ENCODE measurements around the gene DESI2.
A peak's percentile ranks its signal among the peaks of the same experiment; 100 is the strongest.
"Not testable (repeated sequence)": the region's sequence is repeated elsewhere in the genome, so short reads cannot be mapped to it uniquely, and the experiment has no call there.

The DESI2 gene

DNA sequence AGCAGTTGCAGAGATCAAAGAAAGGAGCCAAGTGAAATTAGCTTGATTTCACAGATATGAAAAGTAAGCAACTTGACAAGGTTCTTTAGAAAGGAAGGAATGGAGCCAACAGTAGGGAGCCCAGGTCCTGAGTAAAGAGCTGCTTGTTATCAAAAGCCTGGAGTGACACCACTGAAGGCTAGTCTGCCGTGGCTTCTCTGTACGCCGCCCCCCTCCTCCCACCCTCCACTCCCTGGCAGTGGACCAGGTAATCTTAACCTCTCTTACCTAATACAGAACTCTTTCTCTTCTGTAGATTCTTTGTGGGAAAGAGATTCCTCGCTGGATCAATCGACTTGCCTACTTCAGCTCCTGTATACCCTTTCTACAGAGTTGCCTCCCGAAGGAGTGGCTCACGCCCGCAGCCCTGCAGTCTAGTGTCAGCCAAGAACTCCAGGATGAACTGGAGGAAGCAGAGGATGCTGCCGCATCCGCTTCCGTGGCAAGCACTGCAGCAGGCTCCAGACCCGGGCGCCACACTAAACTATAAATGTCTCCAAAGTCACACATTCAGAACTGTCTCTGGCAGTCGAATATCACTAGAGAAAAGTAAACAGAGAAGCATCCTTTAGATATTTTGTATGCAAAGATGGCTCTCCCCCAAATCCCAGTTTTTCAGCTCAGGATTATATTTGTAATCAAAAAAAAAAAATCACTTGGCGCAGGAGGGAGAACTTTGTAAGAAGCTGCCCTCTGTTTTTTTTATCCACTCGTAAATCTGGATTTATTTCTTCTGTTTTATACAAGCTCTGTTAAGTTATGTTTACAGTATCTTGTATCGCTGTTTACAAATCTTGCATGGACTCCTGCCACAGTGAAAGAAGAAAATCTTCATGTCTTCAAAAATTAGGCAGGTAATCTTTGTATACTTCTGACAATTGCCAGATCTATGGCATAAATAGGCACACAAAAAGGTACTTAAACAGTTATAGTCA lies 52.6 kb downstream of the DESI2 start:
- DNase-seq (ENCODE audit: low read depth in 3 of 3): no peak

DNA sequence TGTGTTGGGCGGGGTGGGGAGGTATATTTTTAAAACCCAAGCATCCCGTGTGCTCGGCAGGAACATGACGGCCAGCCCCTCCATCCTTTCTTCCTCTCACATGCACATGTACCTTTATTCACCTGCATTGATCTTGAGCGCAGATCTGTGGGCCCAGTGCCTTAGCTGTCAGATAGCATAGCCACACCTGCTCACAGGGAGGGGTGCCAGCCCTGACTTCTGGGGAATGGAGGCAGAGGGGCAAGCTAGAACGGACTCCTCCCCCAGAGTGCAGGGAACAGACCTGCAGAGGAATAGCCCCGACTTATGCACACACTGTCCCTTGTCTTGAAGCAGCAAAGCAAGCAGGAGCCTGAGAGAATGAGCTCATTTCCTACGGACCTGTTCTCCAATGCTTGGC lies 56.1 kb downstream of the DESI2 start:
- no peak for DNase-seq (ENCODE audit: low read depth in 3 of 3)

DNA sequence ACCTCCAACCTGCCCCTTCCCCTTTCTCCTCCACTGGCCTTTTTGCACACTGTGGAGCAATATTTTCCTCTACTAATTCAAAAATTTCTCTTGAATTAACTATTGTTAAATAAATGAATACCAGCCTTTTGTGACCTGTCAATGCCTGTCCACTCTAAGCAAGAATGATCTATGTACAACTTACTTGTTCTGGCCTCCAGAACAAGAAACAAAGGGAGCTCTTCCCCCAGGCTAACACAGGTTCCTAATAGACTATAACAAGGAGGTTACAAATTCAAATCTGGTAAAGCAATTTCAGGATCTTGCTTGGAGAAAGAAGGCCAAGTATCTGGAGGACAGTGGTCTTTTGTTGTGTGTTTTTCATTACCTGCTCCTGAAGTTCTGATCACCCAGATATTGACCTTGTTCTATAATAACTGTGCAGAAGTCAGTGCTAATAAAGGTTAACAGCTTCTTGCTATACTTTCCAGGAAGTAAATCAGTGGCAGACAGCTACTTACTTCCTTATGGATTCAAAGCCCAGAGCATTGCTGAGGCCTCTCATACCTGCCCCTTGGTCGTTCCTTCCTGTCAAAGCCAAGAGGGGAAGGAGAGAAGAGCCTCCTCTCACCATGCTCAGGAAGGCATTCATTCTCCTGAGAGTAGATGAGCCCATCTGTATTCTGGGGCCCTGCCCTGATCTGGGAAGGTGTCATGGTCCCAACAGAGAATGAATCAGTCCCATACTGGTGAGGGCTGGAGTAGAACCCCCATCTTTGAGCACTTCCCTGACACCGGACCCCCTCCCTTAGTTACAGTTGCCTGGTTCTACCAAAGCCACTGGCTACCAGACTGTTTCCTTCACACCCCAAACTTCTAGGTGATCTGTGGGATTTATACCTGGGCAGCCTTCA lies 56.8 kb downstream of the DESI2 start:
- no peak for DNase-seq (ENCODE audit: low read depth in 3 of 3)

DNA sequence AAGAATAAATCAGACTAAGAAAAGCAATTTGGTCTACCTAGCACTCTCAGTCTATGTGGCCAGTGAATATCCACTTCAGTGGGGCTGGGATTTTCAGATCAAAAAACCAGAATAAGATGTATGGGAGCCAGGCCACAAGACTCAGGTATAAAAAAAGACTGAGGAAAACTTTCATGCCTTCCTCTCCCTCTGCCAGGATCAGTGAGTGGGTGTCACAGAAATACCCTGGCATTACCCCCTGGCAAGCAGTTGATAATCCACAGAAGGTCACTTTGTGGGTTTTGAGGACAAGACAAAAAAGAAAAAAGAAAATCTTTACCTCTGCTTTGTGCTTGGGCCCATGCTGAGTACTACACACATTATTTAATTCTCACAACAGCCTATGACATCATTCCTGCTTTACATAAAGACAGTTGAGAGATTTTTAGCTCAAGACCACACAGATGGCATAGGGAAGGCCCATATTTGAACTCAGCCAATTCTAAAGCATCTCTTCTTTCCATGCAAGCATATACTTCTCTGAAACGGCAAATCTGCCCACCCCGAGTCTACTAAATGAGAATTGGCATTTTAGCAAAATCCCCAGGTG lies 57.6 kb downstream of the DESI2 start:
- DNase-seq (ENCODE audit: low read depth in 3 of 3): no peak

DNA sequence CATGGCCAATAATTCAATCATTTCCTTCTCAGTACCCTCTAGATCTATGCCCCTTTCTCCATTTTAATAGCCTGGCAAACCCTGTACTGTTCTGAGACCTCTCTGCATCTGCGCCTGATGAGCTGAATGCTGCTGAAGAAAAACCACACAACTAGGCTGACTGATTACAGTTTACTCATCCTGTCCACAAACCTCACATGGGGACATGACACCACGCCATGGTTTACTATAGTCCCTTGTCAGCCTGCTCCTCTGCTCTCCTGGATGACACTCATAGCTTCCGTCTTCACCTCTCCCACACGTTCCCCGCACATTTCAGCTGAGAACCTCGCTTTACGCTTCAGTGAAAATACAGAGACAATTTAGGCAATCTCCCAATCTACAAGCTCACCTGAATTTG lies 59.7 kb downstream of the DESI2 start:
- DNase-seq (ENCODE audit: low read depth in 3 of 3): peak in 1 of 3 donors; percentile 10

DNA sequence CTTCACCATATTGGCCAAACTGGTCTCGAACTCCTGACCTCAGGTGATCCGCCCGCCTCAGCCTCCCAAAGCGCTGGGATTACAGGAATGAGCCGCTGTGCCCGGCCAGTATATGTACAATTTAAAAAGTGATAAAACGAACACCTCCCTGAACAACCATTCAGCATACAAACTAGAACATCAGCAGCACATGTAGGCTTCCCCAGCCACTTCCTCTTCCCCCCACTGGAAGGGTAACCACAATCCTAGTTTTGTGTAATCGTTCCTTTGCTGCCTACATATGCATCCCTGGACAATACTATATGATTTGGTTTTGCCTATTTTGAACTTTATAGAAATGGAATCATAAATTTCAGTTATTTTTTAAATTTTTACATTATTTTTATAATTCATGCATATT lies 60.4 kb downstream of the DESI2 start:
- DNase-seq (ENCODE audit: low read depth in 3 of 3): no peak

DNA sequence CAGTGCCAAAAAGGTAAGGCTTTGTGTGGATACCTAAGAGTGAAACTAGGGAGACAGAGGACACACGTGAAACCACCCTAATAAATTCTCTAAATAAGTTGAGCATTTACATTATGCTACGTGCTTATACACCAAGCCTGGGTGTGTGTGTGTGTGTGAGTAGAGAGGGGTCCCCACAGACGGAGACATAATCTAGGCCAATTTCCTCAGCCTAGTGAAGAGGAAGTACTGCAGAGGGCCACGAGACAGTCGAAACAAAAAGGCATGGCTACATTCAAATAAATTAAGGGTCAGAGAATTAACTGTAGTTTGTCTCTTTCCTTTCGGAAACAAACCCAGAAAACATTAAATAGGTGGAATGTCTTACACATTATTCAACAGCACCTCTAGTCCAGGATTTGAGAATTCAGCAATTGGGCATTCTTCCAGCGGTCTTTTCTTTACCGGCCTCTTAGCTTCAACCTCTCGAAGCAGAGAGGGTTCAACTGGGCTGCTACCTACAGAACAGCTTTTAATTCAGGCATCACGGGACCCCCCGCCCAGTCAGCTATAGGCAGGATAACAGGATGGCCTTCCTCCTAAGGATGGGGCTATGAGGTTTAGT lies 75.0 kb downstream of the DESI2 start:
- DNase-seq (ENCODE audit: low read depth in 3 of 3): no peak

DNA sequence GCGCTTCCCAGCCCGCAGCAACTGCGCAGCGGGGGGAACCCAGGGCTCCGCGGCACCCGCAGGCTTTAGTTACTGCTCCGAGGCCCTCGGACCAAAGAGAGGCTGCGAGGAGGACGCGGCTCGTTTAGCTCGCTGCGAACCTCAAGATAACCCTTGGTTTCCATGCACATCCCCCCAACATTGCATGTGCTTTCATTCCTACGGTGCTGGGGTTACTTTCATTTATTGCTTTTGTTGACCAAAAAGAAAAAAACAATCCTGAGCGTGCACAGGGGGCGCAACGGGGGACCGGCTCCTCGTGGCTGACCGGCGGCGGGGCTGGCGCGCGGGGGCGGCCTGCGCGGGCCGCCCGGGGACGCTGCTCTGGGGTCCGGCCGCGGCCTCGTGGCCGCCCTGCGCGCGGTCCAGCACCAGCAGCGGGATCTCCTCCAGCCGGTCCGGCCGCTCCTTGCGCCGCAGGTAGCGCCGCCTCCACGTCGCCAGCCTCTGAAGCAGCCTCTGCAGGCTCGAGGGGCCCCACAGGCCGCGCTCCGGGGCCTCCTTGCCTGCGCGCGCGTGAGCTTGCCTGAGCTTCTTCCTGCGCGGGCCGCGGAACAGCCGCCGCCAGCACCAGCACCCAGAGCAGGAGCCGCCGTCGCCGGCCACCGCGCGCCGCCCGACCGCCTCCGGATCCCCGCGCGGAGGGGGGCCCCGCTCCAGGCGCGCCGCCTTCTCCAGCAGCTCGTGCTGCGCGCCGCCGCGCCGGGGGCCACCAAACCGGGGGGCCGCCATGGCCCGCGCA lies 77.4 kb downstream of the DESI2 start:
- peak in 1 of 3 donors; percentile 8 for DNase-seq (ENCODE audit: low read depth in 3 of 3)

DNA sequence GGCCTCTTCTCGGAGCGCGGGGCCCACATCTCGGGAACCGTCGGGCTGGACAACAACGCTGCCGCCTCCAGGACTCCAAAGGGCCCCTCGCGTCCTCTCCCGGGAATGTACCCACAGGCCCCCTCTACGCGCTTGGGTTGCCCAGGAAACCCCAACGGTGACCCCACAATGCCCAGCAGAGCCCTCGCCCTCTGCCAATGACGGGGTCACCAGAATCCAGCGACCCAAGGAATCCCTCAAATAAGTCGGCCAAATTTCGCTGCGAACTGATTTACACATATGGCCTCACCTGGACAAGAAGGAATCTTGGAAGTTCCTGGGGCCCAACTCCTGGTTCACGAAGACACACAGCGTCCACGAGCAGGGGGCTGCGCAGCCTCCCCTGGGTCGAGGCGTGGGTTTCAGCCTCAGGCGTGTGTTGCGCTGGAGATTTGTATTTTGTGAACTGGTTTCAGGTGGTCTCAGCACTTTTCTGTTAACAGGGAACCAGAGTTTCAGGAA lies 78.1 kb downstream of the DESI2 start:
- DNase-seq (ENCODE audit: low read depth in 3 of 3): no peak

DNA sequence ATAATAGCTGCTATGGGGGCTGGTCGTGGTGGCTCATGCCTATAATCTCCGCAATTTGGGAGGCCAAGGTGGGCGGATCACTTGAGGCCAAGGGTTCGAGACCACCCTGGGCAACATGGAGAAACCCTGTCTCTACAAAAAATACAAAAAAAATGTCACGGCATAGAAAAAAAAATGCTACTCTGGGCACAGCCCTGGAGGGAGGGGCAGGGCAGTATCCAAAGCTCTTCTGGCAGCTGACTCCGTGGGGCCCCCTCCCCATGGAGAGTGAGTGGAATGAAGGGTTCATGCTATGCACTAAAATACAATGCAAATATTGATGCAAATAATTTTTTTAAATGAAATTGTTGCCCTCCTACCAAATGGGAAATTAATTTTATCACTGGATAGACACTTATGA lies 78.7 kb downstream of the DESI2 start:
- no peak for DNase-seq (ENCODE audit: low read depth in 3 of 3)

DNA sequence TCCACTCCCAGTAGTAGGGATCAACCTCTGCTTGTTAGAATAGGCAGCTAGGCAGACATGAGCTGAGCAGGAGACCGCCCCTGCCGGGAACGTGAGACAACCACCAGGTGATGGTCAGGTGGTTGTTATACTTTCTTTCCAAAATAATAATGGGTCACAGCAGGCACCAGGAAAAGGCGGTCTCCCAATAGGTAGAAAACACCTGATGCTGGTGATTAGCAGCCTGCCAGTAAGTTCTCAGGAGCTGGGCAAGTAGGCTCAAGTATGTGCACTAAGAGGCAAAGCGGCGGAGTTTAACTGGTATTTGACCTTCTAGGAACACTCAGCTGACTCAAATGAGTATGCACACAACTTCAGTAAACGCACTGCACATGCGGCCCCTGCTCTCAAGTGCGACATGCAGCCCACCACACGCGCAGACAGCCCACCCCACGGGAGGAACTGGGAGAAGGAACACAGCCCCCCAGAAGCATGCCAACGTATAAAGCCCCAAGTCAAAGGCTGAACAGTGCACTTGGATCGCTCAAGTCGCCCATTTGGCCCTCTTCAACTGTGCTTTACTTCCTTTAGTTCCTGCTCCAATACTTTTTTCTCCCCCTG lies 80.0 kb downstream of the DESI2 start:
- no peak for DNase-seq (ENCODE audit: low read depth in 3 of 3)

DNA sequence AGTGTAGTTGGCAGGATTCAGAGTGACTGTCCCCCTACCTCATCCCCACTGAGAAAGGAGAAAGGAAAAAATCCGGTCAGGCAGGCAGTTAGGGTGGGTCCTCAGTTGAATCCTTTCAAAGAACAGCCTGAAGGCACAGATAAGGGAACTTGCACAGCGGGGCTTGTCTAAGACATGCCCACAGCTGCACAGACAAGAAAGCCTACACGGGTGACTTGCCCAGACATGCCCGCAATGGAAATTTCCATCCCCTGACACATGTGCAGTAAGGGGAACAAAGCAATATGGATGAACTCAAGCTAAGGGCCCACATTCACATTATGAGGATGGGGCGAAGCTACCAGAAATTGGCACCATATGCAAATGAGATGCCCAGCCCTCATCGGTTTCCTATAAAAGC lies 82.5 kb downstream of the DESI2 start:
- no peak for DNase-seq (ENCODE audit: low read depth in 3 of 3)

DNA sequence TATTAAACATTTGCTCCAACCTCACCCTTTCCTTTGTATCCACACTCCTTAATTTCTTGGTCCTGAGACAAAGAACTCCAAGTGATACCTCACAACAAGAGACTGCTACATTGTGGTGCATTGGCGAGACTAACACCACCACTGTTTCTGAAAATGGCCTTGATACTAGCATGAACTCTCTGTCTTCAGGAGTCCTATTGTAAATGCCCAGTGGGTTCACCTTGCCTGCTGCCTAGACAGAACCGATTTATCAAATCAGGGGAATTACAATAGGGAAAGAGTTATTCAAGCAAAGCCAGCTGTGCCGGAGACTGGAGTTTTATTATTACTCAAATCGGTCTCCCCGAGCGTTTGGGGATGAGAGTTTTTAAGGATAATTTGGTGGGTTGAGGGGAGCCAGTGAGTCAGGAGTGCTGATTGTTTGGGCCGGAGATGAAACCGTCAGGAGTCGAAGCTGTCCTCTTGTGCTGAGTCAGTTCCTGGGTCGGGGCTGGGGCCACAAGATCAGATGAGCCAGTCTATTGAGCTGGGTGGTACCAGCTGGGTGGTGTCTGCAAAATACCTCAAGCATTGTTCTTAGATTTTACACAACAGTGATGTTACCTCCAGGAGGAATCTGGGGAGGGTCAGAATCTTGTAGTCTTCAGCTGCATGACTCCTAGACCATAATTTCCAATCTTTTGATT lies 83.1 kb downstream of the DESI2 start:
- no peak for DNase-seq (ENCODE audit: low read depth in 3 of 3)

DNA sequence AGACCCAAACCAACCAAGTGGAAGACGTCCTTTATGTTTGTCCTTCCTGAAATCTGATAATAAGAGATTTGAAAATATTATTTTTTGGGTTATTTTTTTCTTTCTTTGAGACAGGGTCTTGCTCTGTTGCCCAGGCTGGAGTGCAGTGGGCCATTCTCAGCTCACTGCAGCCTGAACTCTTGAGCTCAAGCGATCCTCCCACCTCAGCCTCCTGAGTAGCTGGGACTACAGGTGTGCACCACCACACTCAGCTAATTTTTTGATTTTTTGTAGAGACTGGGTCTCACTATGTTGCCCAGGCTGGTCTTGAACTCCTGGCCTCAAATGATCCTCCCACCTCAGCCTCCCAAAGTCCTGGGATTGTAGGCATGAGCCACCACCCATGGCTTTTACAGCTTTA lies 86.2 kb downstream of the DESI2 start:
- DNase-seq (ENCODE audit: low read depth in 3 of 3): not testable (repeated sequence)

DNA sequence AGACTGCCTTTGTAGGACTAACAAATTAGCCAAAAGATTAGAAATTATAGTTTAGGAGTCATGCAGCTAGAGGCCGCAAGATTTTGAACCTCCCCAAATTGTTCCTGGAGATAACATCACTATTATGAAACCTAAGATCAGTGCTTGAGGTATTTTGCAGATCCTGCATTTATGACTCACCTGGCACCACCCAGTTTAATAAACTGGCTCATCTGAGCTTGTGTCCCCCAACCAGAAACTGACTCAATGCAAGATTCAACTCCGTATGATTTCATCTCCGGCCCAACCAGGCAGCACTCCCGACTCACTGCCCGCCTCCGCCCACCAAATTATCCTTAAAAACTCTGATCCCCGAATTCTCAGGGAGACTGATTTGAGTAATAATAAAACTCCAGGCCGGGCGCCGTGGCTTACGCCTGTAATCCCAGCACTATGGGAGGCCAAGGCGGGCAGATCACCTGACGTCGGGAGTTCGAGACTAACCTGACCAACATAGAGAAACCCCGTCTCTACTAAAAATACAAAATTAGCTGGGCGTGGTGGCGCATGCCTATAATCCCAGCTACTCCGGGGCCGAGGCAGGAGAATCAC lies 87.2 kb downstream of the DESI2 start:
- DNase-seq (ENCODE audit: low read depth in 3 of 3): not testable (repeated sequence)

DNA sequence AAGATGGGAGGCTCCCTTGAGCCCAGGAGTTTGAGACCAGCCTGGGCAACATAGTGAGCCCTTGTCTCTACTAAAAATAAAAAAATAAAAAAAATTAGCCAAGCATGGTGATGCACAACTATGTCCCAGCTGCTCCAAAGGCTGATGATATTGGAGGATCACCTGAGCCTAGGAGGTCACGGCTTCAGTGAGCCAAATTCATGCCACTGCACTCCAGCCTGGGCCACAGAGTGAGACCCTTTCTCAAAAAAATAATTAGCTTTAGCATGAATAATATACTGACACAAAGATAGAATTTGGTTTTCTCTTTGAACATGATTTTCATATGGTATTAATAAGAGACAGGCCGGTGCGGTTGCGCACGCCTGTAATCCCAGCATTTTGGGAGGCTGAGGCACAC lies 88.8 kb downstream of the DESI2 start:
- DNase-seq (ENCODE audit: low read depth in 3 of 3): no peak

DNA sequence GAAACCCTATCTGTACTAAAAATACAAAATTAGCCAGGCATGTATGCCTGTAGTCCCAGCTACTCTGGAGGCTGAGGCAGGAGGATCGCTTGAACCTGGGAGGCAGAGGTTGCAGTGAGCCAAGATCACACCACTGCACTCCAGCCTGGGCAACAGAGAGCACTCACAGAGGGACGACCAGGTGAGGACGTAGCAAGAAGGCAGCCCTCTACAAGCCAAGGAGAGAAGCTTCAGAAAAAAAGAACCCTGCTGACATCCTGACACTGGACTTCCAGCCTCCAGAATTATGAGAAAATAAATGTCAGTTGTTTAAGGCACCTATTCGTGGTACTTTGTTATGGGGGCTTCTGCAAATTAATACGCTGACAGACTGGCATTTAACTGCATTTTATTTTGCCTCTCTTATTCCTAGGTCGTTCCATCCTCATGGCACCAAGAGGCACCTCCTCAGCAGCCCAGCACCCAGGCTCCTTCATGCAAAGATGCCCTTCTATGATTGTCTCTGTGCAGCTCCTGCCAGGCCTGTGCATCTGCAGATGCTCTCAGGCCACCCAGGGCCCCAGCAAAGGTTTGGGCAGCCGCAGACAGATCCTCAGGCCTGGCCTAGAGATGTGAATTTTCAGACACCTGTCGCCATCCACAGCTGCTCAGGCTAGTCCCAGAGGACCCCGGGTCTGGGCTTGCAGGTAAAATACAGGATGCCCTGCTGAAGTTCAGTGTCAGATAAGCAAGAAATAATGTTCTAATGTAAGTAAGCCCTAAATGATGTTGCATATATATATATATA lies 96.5 kb downstream of the DESI2 start:
- no peak for DNase-seq (ENCODE audit: low read depth in 3 of 3)

DNA sequence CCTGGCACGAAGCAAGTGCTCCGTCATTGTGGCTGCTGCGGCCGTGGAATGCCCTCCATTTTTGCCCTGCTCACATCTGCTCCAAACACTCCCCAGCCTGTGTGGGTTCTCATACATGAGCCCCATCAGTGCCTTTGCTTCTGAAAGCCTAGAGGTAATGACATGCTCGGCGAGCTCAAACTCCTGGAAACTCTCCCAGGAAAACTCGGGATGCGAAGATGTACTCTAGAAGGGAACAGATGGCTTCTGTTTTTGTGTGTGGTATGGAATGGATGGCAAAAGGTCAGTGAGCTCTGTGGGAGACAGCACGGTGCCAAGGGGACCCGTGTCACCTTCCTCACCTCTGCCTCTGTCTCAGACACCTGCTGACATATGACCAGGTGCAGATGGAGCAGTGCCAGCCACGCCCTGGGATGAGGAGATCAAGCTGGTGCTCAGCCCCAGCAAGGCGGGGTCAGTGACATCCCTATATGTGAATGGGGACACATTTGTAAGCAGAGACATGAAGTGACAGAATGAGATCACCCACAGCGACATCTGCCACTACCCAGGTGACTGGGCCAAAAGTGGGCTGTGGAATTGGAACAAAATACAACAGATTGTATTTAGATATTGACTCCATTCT lies 98.5 kb downstream of the DESI2 start:
- no peak for DNase-seq (ENCODE audit: low read depth in 3 of 3)
